ENCODE data around the gene SLC25A1.
"Not testable (repeated sequence)": the region's sequence is repeated elsewhere in the genome, so short reads cannot be mapped to it uniquely, and the experiment has no call there.

The SLC25A1 gene

GRCh38 chr22:19206287-19206686 is 27.8 kb upstream of the SLC25A1 start:
- DNase-seq (ENCODE audit: low read depth, low spot score), result no peak

DNA sequence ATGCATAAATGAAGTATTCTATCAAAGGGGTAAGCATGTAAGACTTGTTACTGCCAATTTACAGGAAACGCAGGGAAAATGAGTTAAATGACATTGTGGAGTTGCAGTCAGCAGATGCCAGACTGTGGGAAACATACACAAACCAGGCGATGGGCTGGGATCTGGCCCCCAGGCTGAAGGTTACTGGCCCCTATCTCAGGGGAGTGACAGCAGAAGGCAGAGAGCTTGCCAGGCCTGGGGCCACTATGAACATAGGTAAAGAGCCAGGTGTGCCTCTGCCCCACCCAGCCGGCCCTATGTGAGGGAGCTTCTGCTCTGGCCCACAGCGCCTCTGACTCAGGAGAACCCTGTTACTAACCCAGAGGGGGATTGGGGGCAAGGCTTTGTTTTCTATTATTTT is 26.1 kb upstream of the SLC25A1 start:
- no peak for DNase-seq (ENCODE audit: low read depth, low spot score)

GRCh38 chr22:19203834-19204233 is 25.3 kb upstream of the SLC25A1 start:
- DNase-seq (ENCODE audit: low read depth, low spot score), result no peak

DNA sequence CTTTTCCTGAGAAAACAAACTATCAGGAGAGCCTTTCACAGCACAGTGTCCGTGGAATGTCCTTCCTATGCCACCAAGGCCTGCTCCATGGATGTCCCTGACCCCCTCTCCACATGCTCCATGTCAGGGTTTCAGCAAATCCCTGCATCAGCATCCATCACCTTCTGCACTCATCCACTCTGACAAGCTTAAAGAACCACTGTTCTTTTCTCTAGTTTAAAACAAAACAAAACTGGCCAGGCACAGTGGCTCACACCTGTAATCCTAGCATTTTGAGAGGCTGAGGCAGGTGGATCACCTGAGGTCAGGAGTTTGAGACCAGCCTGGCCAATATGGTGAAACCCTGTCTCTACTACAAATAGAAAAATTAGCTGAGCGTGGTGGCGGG is 24.3 kb upstream of the SLC25A1 start:
- DNase-seq (ENCODE audit: low read depth, low spot score), result not testable (repeated sequence)

- DNase-seq (ENCODE audit: low read depth, low spot score), result no peak
Measured at GRCh38 chr22:19201869-19202798, 23.6 kb upstream of the SLC25A1 start.

DNA sequence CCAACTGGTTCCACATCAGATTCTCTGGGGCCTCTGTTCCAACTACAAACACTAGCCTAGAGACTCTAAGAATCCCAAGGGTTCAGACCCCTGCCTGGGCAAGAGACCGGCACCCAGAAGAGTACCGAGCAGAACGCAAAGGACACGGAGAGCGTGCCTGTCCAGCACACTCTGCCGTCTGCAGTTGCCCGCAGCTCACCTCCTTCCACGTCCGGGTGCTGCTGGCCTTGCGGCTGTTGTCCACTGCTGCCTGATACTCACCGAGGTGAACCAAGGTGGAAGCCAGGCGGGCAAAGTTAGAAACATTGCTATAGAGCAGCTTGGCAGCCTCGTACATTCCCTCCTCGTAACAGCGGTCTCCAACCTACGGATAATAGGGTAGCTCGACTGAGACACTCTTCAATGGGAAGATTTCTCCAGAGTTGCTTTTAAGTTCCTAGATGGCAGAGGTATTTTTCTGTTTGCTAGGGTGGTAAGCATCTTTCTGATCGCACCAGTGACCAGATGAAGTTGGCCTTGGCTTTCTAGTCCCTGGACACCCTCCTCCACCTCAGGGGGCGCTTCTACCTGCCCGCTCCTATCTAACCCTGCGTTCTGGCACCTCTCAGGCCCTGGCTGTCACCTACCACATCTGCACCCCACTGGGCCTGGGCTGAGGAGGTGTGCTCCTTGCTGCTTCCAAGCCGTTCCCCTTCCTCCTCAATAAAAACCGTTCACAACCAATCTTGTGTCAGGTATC is 22.8 kb upstream of the SLC25A1 start:
- no peak for DNase-seq (ENCODE audit: low read depth, low spot score)

DNA sequence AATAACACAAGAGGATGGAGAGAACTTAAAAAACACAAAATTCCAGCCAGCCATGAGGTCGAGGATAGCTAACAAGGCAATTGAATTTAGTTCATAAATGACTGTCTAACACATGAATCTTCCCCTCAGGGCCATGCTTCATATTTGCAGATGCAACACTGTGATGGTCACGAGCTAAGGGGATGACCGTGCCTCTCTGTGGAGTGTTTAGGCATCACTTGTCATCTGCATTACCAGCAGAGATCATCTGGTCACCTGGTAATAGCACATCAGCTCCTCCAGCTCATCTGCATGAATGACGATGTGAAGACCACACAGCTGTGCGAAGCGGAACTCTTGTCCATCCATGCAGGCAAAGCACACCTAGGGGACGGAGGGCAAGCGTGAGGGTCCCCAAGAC is 20.9 kb upstream of the SLC25A1 start:
- no peak for DNase-seq (ENCODE audit: low read depth, low spot score)

DNA sequence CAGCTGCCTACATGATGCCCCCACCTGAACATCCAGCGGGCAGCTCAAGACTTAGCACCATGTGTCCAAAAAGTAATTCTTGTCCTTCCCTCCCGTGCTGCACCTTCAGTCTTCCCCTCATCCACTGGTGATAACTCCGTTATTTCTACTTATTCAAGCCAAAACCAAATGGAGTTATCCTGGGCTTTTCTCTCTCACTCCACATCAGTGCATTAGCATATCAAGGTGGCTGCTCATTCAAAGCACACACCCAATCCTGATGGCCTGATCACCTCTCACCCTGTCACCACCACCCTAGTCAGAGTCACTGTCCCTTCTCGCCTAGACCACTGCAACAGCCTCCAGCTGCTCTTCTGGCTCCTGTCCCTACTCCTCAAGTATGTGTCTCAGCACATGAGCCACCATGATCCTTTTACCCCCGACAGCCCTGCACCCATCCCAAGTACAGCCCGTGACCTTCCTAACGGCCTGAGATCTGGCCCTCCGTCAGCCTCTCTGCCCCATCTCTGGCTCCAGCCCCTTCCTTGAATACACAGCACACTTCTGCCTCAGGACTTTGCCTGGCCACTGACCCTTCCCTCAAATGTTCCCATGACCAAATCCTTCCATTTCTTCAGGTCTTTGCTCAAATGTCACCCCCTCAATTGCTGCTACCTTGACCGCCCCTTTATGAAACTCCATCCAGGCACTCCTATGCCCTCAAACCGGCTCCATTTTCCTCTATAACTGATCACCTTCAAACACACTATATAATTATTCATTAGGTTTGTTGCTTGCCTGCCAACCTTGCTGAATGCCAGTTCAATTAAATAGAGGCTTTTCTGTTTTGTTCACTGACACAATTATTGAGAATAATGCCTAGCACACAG is 19.7 kb upstream of the SLC25A1 start:
- no peak for DNase-seq (ENCODE audit: low read depth, low spot score)

GRCh38 chr22:19196841-19197612 is 18.5 kb upstream of the SLC25A1 start:
- no peak for DNase-seq (ENCODE audit: low read depth, low spot score)

DNA sequence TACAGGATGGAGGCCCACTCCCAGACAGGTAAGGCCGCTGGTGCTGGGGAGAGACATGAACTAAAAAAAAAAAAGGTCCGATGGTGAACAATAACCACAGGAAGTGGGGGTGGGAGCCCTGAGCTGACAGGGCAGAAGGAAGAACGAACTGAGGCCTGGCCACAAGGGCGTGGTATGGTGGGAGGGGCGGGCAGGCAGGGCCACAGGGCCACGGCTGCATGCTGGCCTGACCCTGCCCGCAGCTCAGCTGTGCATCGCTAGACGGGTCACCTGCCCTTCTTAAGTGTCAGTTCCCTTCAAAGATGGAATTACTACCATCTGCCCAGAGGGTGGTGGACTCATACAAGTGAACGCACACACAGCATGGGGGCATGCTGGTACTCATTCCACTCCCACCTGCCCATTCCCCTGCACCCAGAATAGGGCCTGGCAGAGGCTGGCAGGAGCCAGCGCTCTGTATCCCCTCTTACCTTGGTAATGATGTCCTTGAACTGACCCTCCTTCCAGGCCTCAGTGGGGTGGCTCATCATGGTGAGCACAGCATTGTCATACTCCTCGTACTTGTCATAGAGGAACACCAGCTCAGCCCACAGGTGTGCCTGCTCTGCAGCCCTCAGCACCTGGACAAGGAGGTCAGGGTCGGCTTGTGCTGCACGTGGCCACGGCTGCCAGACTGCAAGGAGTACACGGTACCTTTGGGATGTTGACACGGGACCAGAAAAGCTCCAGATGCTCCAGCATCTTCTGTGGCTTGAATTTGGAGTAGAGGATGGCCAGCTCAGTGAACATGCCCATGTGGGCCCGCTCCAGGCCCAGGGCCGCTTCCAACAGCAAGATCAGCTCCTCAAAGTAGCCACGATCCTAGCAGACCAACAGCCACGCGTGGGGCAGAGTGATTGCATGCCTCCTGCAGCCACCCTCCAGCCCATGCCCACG is 17.5 kb upstream of the SLC25A1 start:
- no peak for DNase-seq (ENCODE audit: low read depth, low spot score)

GRCh38 chr22:19194766-19195536 is 16.4 kb upstream of the SLC25A1 start:
- DNase-seq (ENCODE audit: low read depth, low spot score), result no peak

- no peak for DNase-seq (ENCODE audit: low read depth, low spot score)
Measured at GRCh38 chr22:19193879-19194278, 15.3 kb upstream of the SLC25A1 start.

DNA sequence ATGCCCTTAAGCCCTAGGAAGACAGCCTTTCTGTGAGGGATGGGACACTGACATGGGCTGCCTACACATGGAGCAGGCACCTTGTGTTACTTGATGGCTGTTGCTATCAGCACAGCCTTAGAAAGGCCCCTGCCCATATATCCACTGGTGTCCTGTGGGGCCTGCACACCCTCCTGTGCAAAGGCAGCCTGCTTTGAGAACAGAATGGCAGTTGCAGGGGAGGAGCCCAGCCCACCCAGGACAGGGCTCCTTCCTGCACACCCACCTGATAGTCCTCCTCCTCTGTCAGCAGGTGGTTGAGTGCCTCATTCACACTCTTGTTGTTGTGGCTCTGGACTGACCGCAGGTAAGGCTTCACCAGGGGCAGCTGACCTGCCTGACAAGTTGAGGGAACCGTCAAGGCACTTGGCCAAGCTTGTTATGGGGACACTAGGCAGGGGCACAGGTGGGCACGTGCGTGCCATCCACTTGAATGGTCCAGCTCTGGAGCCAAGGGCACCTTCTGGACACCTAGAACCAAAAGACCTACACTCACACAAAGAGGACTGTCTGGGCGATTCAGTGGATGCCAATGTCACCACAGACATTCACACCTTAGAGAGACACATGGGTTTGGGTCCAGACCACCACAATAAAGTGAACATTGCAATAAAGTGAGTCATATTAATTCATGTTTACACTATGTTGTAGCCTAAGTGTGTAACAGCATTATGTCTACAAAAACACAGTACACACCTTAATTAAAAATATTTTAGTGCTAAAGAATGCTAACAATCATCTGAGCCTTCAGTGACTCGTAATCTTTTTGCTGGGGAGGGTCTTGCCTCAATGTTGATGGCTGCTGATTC is 9.4 kb upstream of the SLC25A1 start:
- no peak for DNase-seq (ENCODE audit: low read depth, low spot score)

GRCh38 chr22:19184276-19184997 is 5.9 kb upstream of the SLC25A1 start:
- DNase-seq (ENCODE audit: low read depth, low spot score), result no peak

GRCh38 chr22:19183216-19183615 is 4.7 kb upstream of the SLC25A1 start:
- no peak for DNase-seq (ENCODE audit: low read depth, low spot score)

DNA sequence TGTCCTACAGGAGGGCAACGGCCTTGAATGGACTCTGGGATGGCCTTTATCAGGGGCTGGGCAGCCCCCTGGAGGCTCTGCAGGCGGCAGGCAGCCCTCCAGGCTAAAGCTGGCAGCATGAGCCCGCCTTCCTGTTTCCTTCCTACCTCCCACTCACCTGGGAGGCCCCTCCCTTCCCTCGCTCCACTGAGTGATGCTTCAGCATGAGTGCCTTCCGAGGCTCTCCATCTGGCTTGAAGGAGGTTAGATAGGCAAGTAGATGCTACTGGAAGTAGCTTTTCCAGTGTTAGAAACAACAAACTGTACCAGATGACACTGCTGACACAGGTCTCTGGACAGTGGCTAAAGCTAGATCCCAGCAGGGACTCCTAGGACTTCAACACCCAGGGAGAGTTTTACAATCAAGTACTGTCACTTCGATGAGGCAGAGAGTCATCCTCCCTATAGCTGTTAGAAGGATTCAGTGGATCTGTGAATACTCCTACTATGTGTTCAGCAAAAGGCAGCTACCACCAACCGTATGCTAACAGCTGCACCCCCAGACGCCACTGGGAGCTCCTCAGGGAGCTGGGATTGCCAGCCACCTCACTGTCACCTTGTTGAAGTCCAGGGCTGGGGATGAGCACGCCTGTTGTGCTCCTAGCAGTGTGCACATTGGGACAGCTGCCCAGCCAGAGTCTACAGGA is 4.1 kb upstream of the SLC25A1 start:
- DNase-seq (ENCODE audit: low read depth, low spot score), result no peak

Data from brain pericyte (primary cell).